GM10266 (cell line): ENCODE results near the gene METTL2A.
"Not testable (repeated sequence)": the region's sequence is repeated elsewhere in the genome, so short reads cannot be mapped to it uniquely, and the experiment has no call there.

Experiments used
- DNase-seq: peaks from one replicate; pipeline ENCODE4 v3.0.0; 2012; ENCODE audit errors: extremely low spot score
- TF ChIP-seq, protein P1 (sequence below): IDR thresholded peaks from 2 replicates; pipeline ENCODE4 v1.5.1; 2012; ENCODE audit warnings: mild to moderate bottlenecking, low read depth; ENCODE audit not compliant: control insufficient read depth, insufficient read depth; ENCODE audit errors: missing control alignments

Gene METTL2A

DNA sequence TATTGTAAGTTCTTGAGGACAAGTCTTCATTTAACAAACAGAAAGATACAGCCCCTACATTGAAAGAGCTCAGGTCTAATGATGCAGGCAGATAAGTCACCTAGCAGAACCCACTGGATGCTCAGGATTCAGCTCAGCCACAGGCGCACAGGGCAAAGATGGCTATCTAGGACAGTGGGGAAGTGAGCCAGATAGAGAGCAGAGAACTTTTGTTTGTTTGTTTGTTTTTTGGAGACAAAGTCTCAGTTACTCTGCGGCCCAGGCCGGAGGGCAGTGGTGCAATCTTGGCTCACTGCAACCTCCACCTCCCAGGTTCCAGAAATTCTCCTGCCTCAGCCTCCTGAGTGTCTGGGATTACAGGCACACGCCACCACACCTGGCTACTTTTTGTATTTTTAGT, 20.4 kb downstream of the METTL2A start:
- TF ChIP-seq, protein P1, sequence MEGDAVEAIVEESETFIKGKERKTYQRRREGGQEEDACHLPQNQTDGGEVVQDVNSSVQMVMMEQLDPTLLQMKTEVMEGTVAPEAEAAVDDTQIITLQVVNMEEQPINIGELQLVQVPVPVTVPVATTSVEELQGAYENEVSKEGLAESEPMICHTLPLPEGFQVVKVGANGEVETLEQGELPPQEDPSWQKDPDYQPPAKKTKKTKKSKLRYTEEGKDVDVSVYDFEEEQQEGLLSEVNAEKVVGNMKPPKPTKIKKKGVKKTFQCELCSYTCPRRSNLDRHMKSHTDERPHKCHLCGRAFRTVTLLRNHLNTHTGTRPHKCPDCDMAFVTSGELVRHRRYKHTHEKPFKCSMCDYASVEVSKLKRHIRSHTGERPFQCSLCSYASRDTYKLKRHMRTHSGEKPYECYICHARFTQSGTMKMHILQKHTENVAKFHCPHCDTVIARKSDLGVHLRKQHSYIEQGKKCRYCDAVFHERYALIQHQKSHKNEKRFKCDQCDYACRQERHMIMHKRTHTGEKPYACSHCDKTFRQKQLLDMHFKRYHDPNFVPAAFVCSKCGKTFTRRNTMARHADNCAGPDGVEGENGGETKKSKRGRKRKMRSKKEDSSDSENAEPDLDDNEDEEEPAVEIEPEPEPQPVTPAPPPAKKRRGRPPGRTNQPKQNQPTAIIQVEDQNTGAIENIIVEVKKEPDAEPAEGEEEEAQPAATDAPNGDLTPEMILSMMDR, result no peak
- no peak for DNase-seq

DNA sequence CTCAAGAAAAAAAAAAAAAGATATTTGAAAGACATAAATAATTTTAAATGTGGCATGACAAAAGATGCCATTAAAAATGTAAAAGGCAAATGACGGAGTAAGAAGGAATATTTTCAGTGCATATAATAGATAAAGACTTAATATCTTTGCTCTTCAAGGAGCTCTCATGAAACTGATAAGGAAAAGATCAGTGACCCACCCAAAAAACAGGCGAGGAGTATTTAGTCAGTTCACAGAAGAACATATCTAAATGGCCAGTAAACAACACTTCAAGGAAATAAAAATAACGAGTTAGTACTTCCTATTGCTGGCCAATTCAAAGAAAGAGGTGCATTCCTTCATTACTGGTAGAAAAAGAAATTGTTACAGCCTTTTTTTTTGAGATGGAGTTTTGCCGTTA, 22.1 kb downstream of the METTL2A start:
- DNase-seq, result not testable (repeated sequence)

DNA sequence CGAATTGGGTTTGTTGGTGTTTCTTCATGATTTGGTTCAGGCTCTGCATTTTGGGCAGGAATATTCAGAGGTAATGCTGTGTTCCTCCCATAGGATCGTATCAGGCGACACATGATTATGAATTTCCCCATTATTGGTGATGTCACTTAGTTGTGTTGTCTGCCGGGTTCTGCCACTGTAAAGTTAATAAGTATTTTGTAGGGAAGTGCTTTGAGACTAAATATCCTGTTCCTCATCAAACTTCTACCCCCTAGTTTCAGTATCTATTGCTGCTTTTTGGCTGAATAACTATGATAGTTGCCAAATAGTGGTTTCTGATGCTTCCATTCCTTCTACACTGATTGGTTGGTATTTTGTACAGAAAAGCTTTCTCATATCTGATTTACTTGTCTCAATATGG, 28.5 kb downstream of the METTL2A start:
- not testable (repeated sequence) for DNase-seq

DNA sequence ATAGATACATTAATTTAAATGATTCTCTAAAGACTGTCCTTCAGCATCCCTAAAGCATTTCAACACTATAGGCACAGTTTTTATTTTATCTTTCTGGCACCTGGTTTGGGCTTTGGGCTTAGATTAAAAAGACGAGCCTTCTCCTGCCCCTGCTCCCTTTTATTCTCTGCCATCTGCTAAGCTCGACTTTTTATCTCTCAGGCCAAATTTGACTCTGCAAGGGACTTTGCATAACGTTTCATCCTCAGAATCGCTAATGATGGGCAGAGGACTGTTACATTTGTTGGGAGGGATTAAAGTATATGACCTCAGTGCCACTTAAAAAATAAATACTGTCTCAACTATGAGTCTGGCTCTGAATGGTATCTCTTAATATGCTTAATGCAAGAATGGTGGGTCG, 29.3 kb downstream of the METTL2A start:
- not testable (repeated sequence) for DNase-seq

DNA sequence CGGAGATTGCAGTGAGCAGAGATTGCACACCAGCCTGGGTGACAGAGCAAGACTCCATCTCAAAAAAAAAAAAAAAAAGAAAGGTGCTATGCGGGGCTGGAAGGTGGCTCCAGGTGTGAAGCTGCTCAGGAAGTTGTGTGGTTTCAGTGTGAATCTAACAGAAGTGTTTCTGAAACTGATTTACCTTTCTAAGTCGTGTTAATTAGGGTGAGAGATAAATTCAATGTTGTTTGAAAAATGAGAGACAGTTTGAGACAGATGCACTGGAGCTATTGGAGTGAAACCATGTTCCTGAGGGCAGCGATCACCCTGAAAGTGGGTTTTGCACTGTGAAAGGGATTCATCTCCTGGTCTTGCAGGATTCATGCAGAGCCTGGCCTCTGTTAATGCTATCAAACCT, 30.0 kb downstream of the METTL2A start:
- DNase-seq, result not testable (repeated sequence)

DNA sequence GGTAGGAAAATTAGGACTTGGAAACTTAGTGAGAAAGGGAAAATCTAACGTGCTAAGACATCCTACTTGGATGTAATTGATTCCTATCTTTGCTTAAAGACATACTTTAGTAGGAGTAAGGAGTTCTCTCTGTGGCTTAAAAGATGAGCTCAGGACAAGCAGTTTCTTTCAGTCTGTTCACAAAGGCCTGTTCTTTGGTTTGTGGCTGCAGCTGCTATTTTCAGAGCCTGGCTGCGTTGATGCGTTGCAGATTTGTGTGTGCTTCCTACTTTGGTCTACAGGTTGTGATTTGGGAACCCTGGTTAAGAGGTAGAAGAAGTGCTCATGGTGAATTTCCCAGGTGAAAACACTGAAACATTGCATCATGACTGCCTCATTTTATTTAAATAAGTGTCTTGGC, 30.4 kb downstream of the METTL2A start:
- not testable (repeated sequence) for DNase-seq

DNA sequence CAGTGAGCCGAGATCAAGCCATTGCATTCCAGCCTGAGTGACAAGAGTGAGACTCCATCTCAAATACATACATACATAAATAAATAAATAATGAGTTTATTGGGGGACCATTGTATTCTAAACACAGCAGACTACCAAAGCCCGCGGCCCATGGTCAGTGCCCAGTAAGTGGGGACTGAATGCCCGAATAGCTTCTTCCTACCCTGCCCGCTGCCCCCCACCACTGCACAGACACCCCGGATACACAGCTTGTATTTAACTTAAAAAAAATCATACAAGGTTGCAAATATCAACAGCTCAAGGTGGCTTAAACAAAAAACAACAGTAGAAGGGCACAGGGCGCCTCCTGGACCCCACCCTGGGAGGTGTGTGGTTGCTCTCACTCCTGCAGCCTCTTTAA, 32.3 kb downstream of the METTL2A start:
- TF ChIP-seq, protein P1, result no peak
- no peak for DNase-seq

DNA sequence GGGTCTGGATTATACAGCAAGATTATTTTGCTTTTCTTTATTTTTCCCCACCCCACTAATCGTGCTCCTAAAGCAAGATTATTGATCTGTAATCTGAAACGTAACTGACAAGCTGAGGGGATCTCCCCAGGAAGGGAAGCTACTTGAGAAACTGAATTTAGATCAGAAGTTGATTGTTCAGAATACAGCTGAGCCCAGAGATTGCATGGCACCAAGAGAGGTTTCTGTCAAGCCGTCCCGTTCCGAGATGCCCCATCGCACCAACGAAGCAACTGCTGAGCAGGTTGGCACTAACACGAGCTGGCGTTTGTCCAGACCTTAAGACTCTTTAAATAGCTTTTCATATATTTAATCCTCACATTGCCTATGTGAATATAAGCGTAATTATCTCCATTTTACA, 34.8 kb downstream of the METTL2A start:
- DNase-seq, result not testable (repeated sequence)

DNA sequence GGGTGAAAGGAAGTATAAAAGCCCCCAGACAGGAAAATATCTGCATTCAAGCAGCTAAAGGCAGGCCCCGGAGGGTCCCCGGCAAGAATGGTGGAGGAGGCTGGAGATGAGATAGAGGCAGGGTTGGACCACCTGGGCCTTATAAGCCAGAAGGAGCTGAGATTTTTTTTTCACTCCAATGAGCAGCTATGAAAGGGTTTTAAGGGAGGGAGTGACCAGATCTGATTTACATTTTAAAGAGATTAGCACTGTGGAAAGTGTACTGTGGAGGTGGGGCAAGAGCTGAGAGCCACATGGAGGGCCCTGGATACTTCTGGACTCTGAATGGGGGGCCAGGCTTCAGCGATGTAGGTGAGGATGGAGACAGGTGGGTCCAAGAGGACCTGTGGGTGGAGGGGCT, 40.7 kb downstream of the METTL2A start:
- not testable (repeated sequence) for DNase-seq

DNA sequence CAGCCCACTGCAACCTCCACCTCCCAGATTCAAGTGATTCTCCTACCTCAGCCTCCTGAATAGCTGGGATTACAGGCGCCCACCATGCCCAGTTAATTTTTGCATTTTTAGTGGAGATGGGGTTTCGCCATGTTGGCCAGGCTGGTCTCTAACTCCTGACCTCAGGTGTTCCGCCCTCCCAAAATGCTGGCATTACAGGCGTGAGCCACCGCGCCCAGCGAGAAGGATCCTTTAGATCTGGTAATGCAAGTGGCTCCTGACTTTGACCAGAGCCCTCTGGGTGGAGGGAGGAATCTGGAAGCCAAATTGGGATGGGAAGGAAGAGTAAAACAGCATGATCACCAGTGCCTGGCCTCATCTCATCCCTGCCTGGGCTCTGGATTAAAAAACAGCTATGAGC, 41.6 kb downstream of the METTL2A start:
- not testable (repeated sequence) for DNase-seq

DNA sequence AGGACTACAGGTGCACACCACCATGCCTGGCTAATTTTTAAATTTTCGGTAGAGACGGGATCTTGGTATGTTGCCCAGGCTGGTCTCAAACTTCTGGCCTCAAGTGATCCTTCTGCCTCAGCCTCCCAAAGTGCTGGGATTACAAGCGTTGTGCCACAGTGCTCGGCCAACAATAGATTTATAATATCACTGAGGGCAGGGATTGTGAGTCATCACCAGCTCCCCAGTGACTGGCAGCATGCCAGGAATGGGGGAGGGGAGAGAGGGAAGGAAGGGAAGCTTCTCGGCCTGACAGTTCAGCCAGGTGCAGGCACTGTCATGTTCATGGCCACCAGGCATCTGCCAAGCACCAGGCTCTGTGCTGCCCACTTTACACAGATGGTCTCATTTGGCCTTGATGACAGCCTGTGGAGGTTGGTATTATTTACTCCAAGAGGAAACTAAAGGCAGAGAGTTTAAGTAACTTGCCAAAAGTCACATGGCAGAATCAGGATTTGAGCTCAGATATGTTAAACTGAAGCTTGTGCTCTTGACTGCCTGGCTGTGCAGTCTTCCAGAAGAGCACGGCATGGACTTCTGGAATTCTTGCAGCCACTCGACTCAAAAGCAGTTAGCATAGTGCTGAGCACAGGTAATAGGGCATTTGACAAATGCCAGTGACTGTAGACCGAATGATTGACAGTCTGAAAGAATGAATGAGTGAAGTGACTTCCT, 47.1 kb downstream of the METTL2A start:
- not testable (repeated sequence) for DNase-seq

DNA sequence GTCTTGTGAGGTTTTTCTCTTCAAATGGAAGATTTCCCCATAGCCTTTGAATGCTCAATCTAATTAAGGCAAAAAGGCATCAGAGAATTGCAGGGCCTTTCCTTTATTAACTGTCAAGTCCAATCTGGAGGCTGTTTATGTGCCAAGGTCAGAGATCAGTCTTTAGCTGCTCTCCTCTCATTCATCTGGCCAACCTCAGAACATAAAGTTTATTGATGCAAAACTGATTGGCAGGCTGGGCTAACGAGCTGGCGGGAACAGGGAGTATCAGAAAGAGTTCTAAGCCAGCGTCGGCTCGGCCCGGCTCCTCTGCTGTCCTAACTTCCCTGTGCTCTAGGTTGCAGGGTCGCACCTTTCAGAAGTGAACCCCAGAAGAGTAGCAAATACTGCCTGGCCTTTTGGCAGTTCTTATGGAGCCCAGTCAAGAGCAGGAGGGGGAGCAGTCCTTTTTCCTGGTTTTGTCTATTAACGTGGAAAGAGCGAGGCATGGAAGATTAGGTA, 47.7 kb downstream of the METTL2A start:
- DNase-seq, result not testable (repeated sequence)

DNA sequence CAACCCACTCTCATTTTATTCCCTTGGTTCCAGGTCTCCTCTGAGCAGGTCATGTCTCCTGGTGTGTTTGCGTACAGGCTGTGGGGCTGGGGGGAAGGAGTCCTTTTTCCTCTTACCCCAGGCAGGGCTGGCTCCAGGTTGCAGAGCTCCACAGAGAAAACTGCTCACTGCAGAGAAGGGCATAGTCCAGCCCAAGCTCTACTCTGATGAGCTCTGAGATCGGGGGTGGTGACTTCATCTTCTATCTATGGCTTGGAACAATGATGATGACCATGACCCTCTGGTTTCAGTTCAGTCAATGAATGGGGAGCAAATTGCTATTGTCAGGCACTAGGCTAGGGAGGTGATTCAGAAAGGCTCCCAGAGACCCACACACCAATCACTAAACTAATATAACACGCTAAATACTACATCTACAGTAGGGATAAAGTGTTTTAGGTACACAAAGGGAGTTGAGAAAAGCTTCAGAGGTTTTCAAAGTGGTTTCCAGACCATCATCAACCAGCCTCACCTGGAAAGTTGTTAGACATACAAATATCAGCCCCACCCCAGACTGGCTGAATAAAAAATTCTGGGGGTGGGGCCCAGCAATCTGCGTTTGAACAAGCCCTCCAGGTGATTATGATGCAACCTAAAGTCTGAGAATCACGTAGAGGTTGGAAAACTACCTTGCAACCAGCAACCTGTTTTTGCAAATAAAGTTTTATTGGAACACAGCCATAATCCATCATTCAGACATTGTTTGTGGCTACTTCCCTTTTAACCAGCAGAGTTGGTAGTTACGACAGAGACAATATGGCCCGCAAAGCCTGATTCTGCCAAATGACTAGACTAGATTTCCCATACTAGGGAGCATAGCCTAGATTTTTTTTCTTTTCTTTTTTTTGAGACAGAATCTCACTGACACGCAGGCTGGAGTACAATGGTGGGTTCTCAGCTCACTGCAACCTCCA, 49.6 kb downstream of the METTL2A start:
- not testable (repeated sequence) for DNase-seq

DNA sequence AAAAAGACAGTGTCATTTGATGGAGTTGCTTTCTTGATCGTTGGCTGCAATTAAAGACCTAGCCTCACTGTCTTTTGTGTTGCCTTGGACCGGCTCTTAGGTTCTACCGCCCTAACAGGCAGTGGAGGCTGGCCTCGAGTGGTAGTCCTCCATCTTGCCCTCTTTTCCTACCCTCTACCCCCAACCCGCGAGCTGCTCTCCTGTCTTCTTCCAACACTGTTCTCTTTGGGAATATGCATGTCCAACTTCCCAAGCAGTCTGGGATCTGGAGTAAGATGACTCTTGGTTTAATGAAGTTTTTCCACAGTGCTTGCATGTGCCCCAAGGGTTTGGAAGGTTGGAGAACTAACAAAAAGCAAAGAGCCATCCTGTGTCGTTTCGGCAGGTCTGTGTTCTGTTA, 53.4 kb downstream of the METTL2A start:
- not testable (repeated sequence) for DNase-seq
